Caco-2 (cell line): ENCODE data around the gene CFHR1. TPM values are rescaled to one million over a fixed set of nuclear protein-coding genes. Genes with fewer than 3 reads are reported as not detected.
"Not testable (repeated sequence)": the region's sequence is repeated elsewhere in the genome, so short reads cannot be mapped to it uniquely, and the experiment has no call there.

ENCODE experiments used
- BruUV-seq: library from RNA; stranded (reverse); fragments of 400-500 nt; replicated peaks from 2 replicates; lab custom pipeline; 2021; lab: Mats Ljungman, UMichigan
- CTCF ChIA-PET: fragments of 300-600 bp; sonication (Branson Sonifier 250); formaldehyde crosslinking; loops from one replicate; lab custom pipeline; 2022; ENCODE audit warnings: antibody characterized with exemption; lab: Charles Lee
- POLR2A ChIA-PET: fragments of 300-600 bp; sonication (Branson Sonifier 250); formaldehyde crosslinking; loops from one replicate; lab custom pipeline; 2022; ENCODE audit warnings: antibody characterized with exemption; lab: Charles Lee
- DNase-seq, 2 experiments: peaks; one replicate each; pipeline versions ENCODE4 v3.0.0 to v3.0.0-alpha.2; 2020 to 2022
- H3K27me3 ChIP-seq: replicated peaks from 2 replicates; pipeline ENCODE4 v1.6.0; 2011; ENCODE audit warnings: low read length; ENCODE audit not compliant: control insufficient read depth, insufficient read depth
- H3K36me3 ChIP-seq: 2 replicates; pipeline ENCODE4 v1.5.1; 2011; ENCODE audit warnings: low read length; ENCODE audit not compliant: control insufficient read depth, insufficient read depth
- H3K4me1 ChIP-seq: fragments of 250-450 bp; sonication (Bioruptor Pico); 2 replicates; pipeline ENCODE4 v1.5.1; 2020; ENCODE audit warnings: mild to moderate bottlenecking
- H3K4me3 ChIP-seq: 2 replicates; pipeline ENCODE4 v1.5.1; 2011; ENCODE audit warnings: low read depth, mild to moderate bottlenecking, control low read depth, low read length
- H3K9me3 ChIP-seq: fragments of 250-450 bp; sonication (Bioruptor Pico); 2 replicates; pipeline ENCODE4 v1.5.1; 2020; ENCODE audit warnings: mild to moderate bottlenecking, moderate library complexity
- H3K27ac Mint-ChIP-seq: one replicate; pipeline ENCODE4 v1.8.0; 2022; ENCODE audit warnings: mixed read lengths; ENCODE audit not compliant: unreplicated experiment
- H3K27me3 Mint-ChIP-seq: one replicate; pipeline ENCODE4 v1.8.0; 2022; ENCODE audit warnings: mixed read lengths; ENCODE audit not compliant: insufficient read depth, unreplicated experiment
- H3K36me3 Mint-ChIP-seq: one replicate; pipeline ENCODE4 v1.8.0; 2022; ENCODE audit warnings: mild to moderate bottlenecking, mixed read lengths; ENCODE audit not compliant: insufficient read depth, unreplicated experiment
- H3K4me1 Mint-ChIP-seq: one replicate; pipeline ENCODE4 v1.8.0; 2022; ENCODE audit warnings: low read depth, mixed read lengths; ENCODE audit not compliant: unreplicated experiment
- H3K4me3 Mint-ChIP-seq: one replicate; pipeline ENCODE4 v1.8.0; 2022; ENCODE audit warnings: mild to moderate bottlenecking, moderate library complexity, mixed read lengths; ENCODE audit not compliant: unreplicated experiment
- H3K9me3 Mint-ChIP-seq: one replicate; pipeline ENCODE4 v1.8.0; 2022; ENCODE audit warnings: mixed read lengths; ENCODE audit not compliant: unreplicated experiment
- CTCF ChIP-seq, 2 experiments: fragments of 200-600 bp in 1 of 2; IDR thresholded peaks; 1 replicate in 1 of 2; 2 replicates in 1 of 2; pipeline versions ENCODE4 v1.5.1 to v1.8.0; 2011 to 2022; ENCODE audit warnings: antibody characterized with exemption in 1 of 2, control low read depth in 1 of 2, inconsistent platforms in 1 of 2, low read depth in 1 of 2, low read length in 1 of 2, mild to moderate bottlenecking in 1 of 2, moderate library complexity in 1 of 2; ENCODE audit not compliant: insufficient read depth in 1 of 2, severe bottlenecking in 1 of 2, unreplicated experiment in 1 of 2
- intact Hi-C: fragments of 100-400 bp; cut with micrococcal nuclease; formaldehyde crosslinking; loops from one replicate; pipeline ENCODE4 v1.10.0; 2022; ENCODE audit not compliant: unreplicated experiment
- total RNA-seq: library from RNA; stranded (reverse); gene quantifications from 2 replicates; pipeline ENCODE4 v1.2.3, GENCODE V29; 2022

Gene CFHR1
- total RNA-seq, 1 experiment from 2014 or later = not detected

- H3K36me3 Mint-ChIP-seq, H3K9me3 Mint-ChIP-seq, H3K27me3 Mint-ChIP-seq, CTCF ChIA-PET, H3K9me3 ChIP-seq, H3K27ac Mint-ChIP-seq, H3K27me3 ChIP-seq, H3K4me1 Mint-ChIP-seq, H3K4me1 ChIP-seq, H3K36me3 ChIP-seq, POLR2A ChIA-PET, BruUV-seq, H3K4me3 ChIP-seq, H3K4me3 Mint-ChIP-seq: not testable (repeated sequence)
- TF ChIP-seq CTCF (IDR thresholded peaks at IDR 0.05; ENCODE audit: insufficient read depth in 1 of 2, low read depth in 1 of 2, low read length in 1 of 2, severe bottlenecking in 1 of 2, unreplicated experiment in 1 of 2) = peak in 1 of 2 experiments; percentile 19
- peak in 1 of 2 experiments; percentile 19 for DNase-seq
- intact Hi-C loops = loop anchor here (2.0 kb wide), 1 partner anchor 239 kb away; the partner anchor contains the start of gene F13B
Observed at GRCh38 chr1:196827860-196828259, 8.3 kb downstream of the CFHR1 start.

- H3K27me3 Mint-ChIP-seq, H3K27ac Mint-ChIP-seq, H3K4me1 ChIP-seq, DNase-seq, H3K4me3 ChIP-seq, CTCF ChIA-PET, H3K4me3 Mint-ChIP-seq, H3K9me3 Mint-ChIP-seq, H3K36me3 ChIP-seq, H3K36me3 Mint-ChIP-seq, H3K27me3 ChIP-seq, H3K9me3 ChIP-seq, BruUV-seq, H3K4me1 Mint-ChIP-seq, intact Hi-C loops, POLR2A ChIA-PET: not testable (repeated sequence)
Observed at GRCh38 chr1:196849613-196850492, 30.3 kb downstream of the CFHR1 start.

GRCh38 chr1:196856053-196856452 lies 36.5 kb downstream of the CFHR1 start:
- Mint-ChIP-seq H3K4me3 (no peak overlapping the region), H3K4me1 (no peaks in the 10 kb centered on the region), H3K27me3 (peaks cover 6% of the 10 kb centered on the region), H3K27ac (no peak overlapping the region), H3K36me3 (no peaks in the 10 kb centered on the region), H3K9me3 (peaks cover 7% of the 10 kb centered on the region)
- Histone ChIP-seq H3K36me3 (no peaks in the 10 kb centered on the region), H3K4me3 (no peak overlapping the region), H3K4me1 (no peaks in the 10 kb centered on the region), H3K9me3 (no peaks in the 10 kb centered on the region), H3K27me3 (no peaks in the 10 kb centered on the region)
- POLR2A ChIA-PET = no interaction called here
- intact Hi-C loops = no loop called here
- TF ChIP-seq CTCF (IDR thresholded peaks at IDR 0.05; ENCODE audit: insufficient read depth in 1 of 2, low read depth in 1 of 2, low read length in 1 of 2, severe bottlenecking in 1 of 2, unreplicated experiment in 1 of 2) = no peak
- BruUV-seq = no TSS peak
- CTCF ChIA-PET = no interaction called here
- no peak for DNase-seq
